ENCODE data around the gene KLHDC7B. TPM values are rescaled to one million over a fixed set of nuclear protein-coding genes. Genes with fewer than 3 reads are reported as not detected.

The KLHDC7B gene
- total RNA-seq, 1 donor from 2014 or later = not detected

DNA sequence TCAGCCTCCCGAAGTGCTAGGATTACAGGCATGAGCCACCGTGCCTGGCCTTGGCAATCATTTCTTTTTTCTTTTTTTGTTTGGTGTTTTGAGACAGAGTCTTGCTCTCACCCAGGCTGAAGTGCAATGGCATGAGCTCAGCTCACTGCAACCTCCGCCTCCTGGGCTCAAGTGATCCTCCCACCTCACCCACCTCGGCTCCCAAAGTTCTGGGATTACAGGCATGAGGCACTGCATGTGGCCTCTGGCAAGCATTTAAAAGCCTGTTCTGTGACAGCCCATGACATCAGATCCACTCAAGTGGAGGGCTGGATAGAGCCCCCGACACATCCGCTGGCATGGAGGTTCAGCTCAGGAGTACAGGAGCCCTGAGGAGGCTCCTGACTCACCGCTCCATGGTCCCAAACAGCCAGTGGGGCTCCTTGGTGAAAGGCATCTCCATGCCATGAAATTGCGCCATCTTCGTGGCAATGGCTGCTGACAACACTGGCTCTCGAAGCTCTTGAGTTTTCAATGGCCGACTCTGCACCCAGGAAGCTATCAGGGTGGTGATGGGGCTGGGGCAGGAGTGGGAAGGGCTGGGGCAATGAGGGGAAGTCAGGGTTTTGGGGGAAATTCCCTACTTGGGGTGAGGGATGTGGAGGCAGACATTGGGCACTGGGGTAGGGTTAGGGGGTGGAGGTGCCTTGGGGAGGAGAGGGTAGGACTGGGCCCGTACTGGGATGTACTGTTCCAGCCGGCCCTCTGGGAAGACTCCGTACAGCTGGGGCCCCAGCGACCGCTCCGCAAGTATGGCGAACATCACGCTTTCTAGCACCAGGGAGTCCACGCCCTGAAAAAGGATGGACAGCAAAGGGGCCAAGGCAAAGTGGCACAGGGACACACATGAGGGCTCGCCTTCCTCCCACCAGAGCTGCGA, 35.6 kb downstream of the KLHDC7B start:
- no peak for DNase-seq (ENCODE audit: extremely low spot score, unreplicated experiment)
- peak overlapping the region; percentile 79 for H3K27ac Mint-ChIP-seq

GRCh38 chr22:50581950-50582492, 36.3 kb downstream of the KLHDC7B start:
- DNase-seq (ENCODE audit: extremely low spot score, unreplicated experiment) = no peak

More for the DNA sequence above, 35.6 kb downstream of the KLHDC7B start:
- peaks cover 3% of the 10 kb centered on the region for H3K36me3 Mint-ChIP-seq
- no peaks in the 10 kb centered on the region for H3K9me3 Mint-ChIP-seq
- TF ChIP-seq CTCF (conservative IDR thresholded peaks at IDR 0.05) = no peak
- peaks cover 6% of the 10 kb centered on the region for H3K4me1 Mint-ChIP-seq (ENCODE audit: unreplicated experiment)
- H3K27me3 Mint-ChIP-seq = no peaks in the 10 kb centered on the region
- peak overlapping the region; percentile 89 for H3K4me3 Mint-ChIP-seq

DNA sequence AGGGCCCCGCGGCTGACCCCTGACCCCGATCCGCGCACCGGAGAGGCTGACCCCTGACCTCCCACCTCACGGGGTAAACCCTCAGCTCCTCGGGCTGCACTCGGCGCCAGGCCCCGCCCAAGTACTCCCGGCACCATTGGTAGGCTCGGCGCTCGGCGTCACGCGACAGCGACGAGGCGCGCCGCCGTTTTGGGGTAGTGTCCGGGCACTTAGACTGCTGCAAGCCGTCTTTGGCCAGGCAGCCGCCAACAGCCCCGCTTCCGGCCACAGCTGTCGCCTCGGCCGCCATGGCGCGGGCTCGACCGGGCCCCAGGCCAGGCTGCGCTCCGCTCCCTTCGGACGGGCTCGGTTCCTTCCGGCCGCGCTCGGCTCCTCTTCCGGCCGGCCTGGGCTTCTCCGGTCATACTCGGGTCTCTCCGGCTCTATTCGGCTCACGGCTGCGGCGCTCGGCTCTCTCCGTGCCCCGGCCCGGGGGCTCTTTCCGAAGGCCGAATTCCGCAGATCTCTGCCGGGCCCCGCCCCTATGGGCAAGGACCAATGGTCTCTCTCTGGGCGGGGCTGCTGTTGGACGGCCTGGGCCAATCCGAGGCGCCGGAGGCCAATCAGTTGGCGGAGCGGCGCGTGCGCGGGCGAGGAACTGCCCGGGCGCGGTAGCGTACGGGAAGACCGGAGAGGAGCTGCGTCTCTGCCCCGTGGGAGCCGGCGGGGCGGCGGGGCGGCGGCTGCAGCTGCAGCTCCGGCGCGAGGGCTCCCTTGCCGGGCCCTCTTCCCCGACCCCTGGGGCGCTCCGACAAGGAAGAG, 37.0 kb downstream of the KLHDC7B start, which contains the start of gene CHKB:
Gene CHKB (minus strand): TSS at position 357 of the 801 bp plus-strand sequence. CDS start 68 bp downstream, at position 289.
- TF ChIP-seq CTCF (conservative IDR thresholded peaks at IDR 0.05) = no peak
- peak within 1 kb of the TSS; percentile 91 for H3K4me3 Mint-ChIP-seq
- H3K4me1 Mint-ChIP-seq (ENCODE audit: unreplicated experiment) = peaks cover 6% of the 10 kb centered on the region
- peak within 1 kb of the TSS; percentile 93 for H3K27ac Mint-ChIP-seq
- no peaks in the 10 kb centered on the region for H3K9me3 Mint-ChIP-seq
- DNase-seq (ENCODE audit: extremely low spot score, unreplicated experiment) = peak; percentile 99
- peaks cover 3% of the 10 kb centered on the region for H3K36me3 Mint-ChIP-seq
- H3K27me3 Mint-ChIP-seq = no peaks in the 10 kb centered on the region

More at GRCh38 chr22:50581950-50582492, 36.3 kb downstream of the KLHDC7B start:
- Mint-ChIP-seq H3K36me3 (peaks cover 3% of the 10 kb centered on the region), H3K4me1 (ENCODE audit: unreplicated experiment) (peaks cover 6% of the 10 kb centered on the region), H3K9me3 (no peaks in the 10 kb centered on the region), H3K27me3 (no peaks in the 10 kb centered on the region), H3K27ac (peak overlapping the region; percentile 93), H3K4me3 (peak overlapping the region; percentile 91)
- TF ChIP-seq CTCF (conservative IDR thresholded peaks at IDR 0.05) = no peak

DNA sequence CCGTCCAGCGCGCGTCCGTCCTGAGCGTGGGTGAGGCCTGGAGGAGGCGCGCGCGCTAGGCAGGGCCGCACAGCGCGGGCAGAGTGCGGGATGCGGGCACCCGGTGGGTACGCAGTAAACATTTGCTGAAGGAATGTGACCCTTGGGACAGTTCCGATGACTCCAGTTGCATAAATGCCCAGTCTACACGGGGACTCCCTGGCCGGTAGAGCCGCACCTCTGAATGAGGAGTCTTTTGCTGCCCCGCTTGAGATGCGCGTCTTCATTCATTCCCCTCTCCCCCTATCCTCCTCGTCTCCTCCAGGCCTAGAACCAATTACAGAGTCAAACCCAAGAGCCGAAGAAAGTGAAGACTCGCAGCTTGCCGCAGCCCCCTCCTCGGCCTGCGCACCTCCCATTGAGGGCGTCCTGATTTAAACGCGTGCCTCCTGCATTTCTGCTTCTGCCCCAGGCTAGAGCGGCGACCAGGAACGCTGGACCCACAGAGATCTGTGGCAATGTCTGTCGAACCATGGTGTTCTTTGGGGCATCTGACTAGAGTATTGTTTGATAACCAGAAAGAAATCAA, 37.7 kb downstream of the KLHDC7B start:
- peaks cover 3% of the 10 kb centered on the region for H3K36me3 Mint-ChIP-seq
- TF ChIP-seq CTCF (conservative IDR thresholded peaks at IDR 0.05) = no peak
- no peaks in the 10 kb centered on the region for H3K9me3 Mint-ChIP-seq

More for the DNA sequence above, 37.7 kb downstream of the KLHDC7B start:
- no peak for DNase-seq (ENCODE audit: extremely low spot score, unreplicated experiment)
- Mint-ChIP-seq H3K4me1 (ENCODE audit: unreplicated experiment) (peaks cover 6% of the 10 kb centered on the region), H3K4me3 (peak overlapping the region; percentile 91), H3K27me3 (no peaks in the 10 kb centered on the region), H3K27ac (peak overlapping the region; percentile 75)

Measured in type B pancreatic cell (in vitro differentiated cells).